ENCODE results near the gene ZNRF4.

Gene ZNRF4

DNA sequence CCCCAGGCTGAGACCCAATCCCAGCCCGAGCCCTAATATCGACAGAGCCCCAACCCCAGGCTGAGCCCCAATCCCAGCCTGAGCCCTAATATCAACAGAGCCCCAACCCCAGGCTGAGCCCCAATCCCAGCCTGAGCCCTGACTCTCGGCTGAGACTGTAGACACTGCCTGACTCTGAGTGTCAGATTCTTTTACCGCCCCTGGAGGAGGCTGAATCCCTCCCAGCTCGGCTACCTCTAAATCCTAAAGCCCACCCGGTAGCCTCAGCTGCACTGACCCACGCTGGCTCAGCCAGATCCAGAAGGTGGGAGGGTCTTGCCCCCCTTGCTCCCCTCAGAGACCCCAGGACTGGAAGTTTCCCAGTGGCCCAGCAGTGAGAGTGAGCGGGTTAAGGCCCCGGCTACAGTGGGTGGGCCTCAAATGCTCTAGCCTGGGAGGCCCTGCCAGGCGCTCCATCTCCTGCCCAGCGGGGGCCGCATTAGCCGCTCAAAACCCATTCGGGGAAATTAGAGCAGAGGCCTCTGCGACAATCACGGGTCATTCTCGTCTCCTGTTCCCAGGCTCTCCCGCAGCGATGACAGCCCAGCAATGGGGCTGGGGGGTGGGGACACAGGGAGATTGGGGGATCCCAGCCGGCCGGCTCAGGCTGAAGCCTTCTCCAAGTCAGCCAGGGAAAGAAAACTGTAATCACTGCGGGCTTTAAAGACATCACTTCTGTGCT, 43.8 kb downstream of the ZNRF4 start:
- H3K27ac ChIP-seq = no peak overlapping the region
- H3K27me3 ChIP-seq (replicated peaks) = peaks cover 21% of the 10 kb centered on the region
- no peak overlapping the region for H3K4me3 ChIP-seq (ENCODE audit: low read depth, low read length)
- DNase-seq = no peak
- TF ChIP-seq, protein P1, sequence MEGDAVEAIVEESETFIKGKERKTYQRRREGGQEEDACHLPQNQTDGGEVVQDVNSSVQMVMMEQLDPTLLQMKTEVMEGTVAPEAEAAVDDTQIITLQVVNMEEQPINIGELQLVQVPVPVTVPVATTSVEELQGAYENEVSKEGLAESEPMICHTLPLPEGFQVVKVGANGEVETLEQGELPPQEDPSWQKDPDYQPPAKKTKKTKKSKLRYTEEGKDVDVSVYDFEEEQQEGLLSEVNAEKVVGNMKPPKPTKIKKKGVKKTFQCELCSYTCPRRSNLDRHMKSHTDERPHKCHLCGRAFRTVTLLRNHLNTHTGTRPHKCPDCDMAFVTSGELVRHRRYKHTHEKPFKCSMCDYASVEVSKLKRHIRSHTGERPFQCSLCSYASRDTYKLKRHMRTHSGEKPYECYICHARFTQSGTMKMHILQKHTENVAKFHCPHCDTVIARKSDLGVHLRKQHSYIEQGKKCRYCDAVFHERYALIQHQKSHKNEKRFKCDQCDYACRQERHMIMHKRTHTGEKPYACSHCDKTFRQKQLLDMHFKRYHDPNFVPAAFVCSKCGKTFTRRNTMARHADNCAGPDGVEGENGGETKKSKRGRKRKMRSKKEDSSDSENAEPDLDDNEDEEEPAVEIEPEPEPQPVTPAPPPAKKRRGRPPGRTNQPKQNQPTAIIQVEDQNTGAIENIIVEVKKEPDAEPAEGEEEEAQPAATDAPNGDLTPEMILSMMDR (IDR thresholded peaks at IDR 0.05; ENCODE audit: low read depth, low read length, missing control alignments) = no peak
- in situ Hi-C loops (cut with HindIII; ENCODE audit: low pct_ligation_motif_present, low sequenced_read_pairs) = no loop called here
- no peaks in the 10 kb centered on the region for H3K36me3 ChIP-seq (replicated peaks)

- in situ Hi-C loops (cut with HindIII; ENCODE audit: low pct_ligation_motif_present, low sequenced_read_pairs) = no loop called here
- TF ChIP-seq, protein P1 (IDR thresholded peaks at IDR 0.05; ENCODE audit: low read depth, low read length, missing control alignments) = no peak
- H3K27me3 ChIP-seq (replicated peaks) = peaks cover 5% of the 10 kb centered on the region
- H3K36me3 ChIP-seq (replicated peaks) = no peaks in the 10 kb centered on the region
- no peak for DNase-seq
- H3K27ac ChIP-seq = no peak overlapping the region
- H3K4me3 ChIP-seq (ENCODE audit: low read depth, low read length) = no peak overlapping the region
These were observed 46.7 kb downstream of the ZNRF4 start for GRCh38 chr19:5501907-5502306.

GRCh38 chr19:5503598-5503997, 48.4 kb downstream of the ZNRF4 start:
- in situ Hi-C loops (cut with HindIII; ENCODE audit: low pct_ligation_motif_present, low sequenced_read_pairs) = no loop called here
- no peaks in the 10 kb centered on the region for H3K36me3 ChIP-seq (replicated peaks)
- H3K27ac ChIP-seq = no peak overlapping the region
- DNase-seq = no peak
- TF ChIP-seq, protein P1 (IDR thresholded peaks at IDR 0.05; ENCODE audit: low read depth, low read length, missing control alignments) = peak; percentile 40
- H3K4me3 ChIP-seq (ENCODE audit: low read depth, low read length) = no peak overlapping the region
- H3K27me3 ChIP-seq (replicated peaks) = peaks cover 5% of the 10 kb centered on the region

DNA sequence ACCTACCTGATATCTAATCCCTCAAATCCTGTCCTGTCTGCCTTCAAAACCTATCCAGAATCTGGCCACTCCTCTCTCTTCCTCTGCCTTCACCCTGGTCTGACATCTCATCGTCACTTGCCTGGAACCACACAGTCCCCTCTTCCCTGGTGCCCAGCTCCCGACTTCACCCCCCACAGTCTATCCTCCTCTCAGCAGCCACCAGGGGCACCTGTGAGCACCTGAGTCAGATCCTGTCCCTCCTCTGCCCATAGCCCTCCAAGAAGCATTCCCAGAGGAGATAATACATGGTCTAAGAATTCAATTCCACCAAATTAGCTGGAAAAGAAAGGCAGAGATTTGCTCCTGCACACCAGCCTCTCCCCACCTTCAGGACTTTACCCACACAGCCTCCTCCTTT, 48.9 kb downstream of the ZNRF4 start:
- in situ Hi-C loops (cut with HindIII; ENCODE audit: low pct_ligation_motif_present, low sequenced_read_pairs) = no loop called here

More for the DNA sequence above, 48.9 kb downstream of the ZNRF4 start:
- Histone ChIP-seq H3K36me3 (replicated peaks) (no peaks in the 10 kb centered on the region), H3K27ac (no peak overlapping the region), H3K4me3 (ENCODE audit: low read depth, low read length) (no peak overlapping the region), H3K27me3 (replicated peaks) (peaks cover 2% of the 10 kb centered on the region)
- TF ChIP-seq, protein P1 (IDR thresholded peaks at IDR 0.05; ENCODE audit: low read depth, low read length, missing control alignments) = peak; percentile 38
- DNase-seq = no peak
